ENCODE data around the gene KIRREL3.

The KIRREL3 gene

DNA sequence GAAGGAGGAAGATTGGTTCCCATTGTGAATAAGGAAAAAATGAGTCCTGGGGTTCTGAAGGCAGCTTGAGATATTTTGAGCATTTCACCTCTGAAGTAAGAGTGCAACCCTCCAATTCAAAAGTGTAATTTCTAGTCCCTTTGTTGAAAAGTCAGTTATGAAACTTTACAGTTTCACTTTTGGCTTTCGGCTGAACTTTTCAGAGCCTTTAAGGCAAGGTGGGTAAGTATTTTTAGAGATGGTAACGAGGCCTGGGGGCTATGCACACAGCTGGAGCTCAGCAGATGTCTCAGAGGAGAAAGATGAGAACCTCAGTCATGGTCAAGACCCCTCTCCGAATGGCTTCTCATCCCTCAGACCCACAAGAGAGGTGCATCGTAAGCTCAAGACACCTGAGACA lies 267.6 kb downstream of the KIRREL3 start:
- no peak for DNase-seq

DNA sequence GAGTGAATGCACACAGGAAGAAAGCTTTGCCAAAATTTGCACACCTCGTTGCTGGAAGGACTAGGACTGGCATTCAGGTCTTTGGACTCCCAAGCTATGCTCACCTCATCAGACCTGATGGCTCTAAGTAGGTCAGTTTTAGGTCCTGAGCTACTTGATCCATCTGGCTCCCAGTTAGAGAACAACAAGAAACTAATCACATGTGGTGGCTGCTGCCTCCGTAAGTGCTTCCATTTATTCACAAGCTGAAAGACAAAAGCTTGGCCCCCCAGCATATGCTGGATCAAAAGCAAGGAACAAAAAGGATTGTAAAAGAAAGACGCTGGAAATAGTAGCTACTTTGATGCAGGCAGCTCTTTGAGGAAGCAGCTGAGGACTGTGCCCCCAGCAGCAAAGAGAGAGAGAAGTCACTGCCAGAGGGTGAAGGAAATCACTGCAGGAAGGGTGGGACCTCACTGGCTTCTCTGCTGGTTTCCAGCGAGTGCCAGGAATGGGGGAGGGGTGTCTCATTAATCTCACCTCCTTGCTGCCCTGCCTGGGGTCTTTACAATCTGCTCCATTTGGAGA lies 268.9 kb downstream of the KIRREL3 start:
- DNase-seq, result no peak

GRCh38 chr11:126727381-126727780 lies 273.2 kb downstream of the KIRREL3 start:
- DNase-seq, result no peak

DNA sequence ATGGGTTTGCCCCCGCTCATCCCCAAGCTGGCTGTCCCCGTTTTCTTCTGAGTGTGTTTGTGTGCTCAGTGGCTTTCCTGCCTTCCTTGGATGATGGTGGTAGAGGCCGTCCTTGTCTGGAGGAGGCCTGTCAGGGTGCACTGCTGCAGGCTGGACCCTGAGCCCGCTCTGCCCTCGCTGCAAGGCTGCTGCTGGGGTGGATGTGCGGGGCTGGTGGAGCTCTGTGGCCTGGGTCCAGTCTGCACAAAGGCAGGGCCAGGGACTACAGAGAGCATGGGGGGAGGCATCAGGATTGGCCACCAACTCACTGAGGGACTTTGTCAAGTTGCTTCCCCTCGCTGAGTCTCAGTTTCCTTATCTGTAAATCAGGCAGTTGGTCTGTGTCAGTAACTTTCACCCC lies 275.0 kb downstream of the KIRREL3 start:
- no peak for DNase-seq

DNA sequence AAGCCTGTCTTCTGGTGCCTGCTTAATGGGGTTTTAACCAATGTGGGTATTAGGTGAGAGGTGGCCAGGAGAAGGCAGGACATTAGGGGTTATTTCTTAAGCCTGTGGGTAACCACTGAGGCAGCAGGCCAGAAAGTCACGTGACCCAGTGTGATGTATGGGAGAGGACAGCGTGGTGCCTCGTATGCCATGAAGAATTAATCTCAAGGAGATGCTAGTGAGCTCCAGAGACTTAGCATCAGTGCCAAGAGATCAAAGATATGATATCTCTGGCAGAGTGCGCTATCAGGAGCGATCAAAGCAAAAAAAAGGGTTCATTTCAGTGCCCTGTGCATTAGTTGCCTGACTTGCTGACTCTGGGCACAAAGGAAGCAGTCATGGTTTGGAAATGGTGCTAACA lies 275.5 kb downstream of the KIRREL3 start:
- DNase-seq, result no peak

DNA sequence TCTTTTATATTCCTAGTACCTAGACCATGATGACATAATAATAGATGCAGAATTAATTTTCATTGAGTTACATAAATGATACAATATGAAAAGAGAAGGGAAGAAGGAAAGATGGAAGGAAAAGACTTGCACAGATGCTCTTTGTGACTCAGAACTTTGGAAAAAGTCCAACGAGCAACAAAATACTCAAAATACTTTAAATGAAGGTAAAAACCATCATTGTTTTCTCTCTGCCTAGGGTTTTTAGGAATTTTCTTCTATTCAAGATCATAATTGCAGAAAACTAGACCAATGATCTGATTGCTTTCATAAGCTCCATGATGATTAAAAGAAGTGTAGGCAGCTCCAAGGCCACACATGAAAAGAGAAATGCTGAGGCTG lies 276.9 kb downstream of the KIRREL3 start:
- DNase-seq, result no peak

DNA sequence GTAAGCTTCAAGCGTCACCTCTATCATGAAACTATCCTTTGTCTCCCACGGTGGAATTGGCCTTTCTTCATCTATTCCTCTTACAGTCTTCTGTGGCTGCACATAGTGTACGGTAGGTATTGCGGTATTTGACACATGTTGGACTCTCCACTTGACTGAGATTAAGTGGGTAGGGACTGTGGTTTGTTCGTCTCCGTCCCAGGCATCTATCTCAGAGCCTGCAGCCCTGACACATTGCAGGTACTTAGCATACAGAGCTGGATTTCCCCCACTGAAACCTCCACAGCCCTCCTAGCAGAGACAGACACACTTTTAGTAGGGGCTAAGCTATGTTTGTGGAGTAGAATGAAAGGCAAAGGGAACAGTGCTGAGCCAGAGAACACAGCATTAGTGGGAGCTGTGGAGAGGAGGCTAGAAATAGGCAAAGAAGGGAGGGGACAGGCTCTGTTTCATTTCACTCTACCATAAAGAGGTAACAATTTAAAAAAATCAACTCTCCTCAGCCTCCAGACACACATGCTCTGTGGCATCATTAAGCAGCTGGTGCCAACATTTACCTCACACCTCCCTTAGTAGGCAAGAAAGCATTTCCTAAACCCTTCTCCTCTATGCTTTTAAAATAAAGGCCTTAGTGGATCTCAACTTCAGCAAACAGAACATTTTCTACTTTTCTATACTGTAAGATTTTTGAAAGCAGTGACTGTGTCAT lies 277.5 kb downstream of the KIRREL3 start:
- no peak for DNase-seq

DNA sequence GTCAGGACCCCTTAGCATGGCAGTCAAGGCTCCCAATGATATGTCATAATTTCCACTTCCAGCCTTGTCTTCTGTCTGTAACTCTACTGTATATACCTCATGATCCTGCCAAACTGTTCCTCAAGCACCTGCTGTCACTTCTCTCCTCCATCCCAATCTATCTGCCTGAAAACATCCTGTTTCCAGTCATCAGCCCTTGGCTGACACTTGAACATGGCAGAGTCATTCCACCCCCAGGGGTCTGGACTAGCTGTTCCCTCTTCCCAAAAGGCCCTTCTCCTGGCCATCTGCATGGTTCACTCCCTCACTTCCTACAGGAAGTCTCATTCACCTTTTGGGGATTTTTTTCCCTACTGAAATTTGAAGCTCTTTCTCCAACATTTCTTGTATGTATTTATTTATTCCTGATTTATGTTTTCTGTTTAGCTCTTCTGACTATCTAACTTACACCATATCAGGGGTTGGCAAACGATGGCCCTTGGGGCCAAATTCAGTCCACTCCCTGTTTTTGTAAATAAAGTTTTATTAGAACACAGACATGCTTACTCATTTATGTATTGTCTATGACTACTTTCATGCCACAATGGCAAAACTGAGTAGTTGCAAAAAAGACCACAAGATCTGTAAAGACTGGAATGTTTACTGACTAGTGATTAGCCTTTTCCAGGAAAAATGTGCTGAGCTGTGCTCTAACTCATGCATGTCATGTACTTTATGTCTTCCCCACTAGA lies 278.4 kb downstream of the KIRREL3 start:
- DNase-seq, result no peak

DNA sequence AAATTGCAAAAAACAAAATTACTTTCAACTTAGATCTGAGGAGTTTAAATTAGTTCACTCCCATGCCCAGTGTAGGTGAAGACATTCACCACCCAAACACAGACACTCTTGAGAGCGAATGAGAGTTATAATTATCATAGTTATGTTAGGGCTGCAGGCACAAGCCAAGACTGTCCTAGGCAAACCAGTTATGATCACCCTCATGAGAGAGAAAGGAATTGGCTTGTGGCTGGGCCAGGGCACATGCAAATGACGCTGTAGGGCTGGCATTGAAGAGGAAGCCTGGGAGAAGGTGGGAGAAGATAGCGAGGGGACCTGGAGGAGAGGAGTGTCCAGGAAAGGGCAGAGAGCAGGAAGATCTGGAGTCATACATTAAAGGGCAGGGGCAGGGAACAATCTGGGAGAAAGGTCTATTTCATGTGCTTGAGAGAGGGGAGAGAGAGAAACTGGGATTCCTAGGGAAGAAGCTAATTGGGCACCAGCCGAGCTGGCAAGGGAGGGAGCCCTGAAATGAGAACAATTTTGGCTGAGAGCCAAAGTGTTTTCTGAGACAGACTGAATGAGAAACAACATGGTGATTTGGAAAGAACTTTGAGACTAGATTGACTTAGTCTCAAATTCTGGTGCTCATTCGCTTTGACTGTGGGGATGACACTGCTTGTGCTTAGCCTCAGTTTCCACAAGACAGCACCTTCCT lies 279.9 kb downstream of the KIRREL3 start:
- no peak for DNase-seq

DNA sequence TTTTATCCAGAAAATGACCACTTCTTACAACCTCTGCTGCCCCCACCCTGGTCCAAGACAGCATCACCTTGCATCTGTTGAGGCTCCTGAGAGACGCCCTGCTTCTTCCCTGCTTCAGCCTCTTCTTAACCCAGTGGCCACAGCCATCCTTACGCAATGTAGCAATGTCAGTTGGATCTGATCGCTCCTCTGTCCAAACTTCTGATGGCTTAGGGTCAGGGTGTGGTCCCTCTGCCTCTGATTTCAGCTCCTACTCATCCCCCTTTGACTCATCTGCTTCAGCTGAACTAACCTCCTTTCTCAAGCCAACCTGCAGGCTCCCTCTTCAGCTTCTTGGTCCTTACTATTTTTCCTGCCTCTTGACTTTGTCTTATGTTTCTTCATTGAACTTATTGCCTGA lies 280.8 kb downstream of the KIRREL3 start:
- DNase-seq, result no peak

- DNase-seq, result no peak
These were observed 282.3 kb downstream of the KIRREL3 start for GRCh38 chr11:126718276-126718675.

- no peak for DNase-seq
These were observed 284.0 kb downstream of the KIRREL3 start for GRCh38 chr11:126716456-126717083.

DNA sequence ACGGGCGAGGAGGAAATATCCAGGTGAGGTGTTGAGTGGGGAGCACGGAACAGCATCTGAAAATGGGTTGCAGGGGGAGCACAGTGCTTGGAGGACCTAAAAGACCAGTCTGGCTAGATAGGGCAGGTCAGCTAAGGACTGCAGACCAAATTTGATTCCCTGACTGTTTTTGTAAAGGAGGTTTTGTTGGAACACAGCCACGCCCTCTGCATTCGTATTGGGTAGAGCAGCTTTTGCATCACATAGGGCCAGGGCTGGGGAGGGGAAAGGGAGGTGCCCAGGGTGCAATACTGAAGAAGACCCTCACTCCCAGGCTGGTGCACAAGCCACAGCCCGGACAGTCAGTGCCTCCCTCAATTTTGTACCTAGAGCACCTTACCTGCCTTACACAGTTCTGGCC lies 286.8 kb downstream of the KIRREL3 start:
- no peak for DNase-seq

GRCh38 chr11:126711977-126712625 lies 288.5 kb downstream of the KIRREL3 start:
- no peak for DNase-seq

- DNase-seq, result no peak
These were observed 289.7 kb downstream of the KIRREL3 start for GRCh38 chr11:126710804-126711399.

- DNase-seq, result no peak
These were observed 293.1 kb downstream of the KIRREL3 start for GRCh38 chr11:126707498-126707897.

- DNase-seq, result no peak
These were observed 296.5 kb downstream of the KIRREL3 start for GRCh38 chr11:126704096-126704495.

GRCh38 chr11:126703662-126704061 lies 296.9 kb downstream of the KIRREL3 start:
- no peak for DNase-seq

- DNase-seq, result no peak
These were observed 297.6 kb downstream of the KIRREL3 start for GRCh38 chr11:126702987-126703386.

DNA sequence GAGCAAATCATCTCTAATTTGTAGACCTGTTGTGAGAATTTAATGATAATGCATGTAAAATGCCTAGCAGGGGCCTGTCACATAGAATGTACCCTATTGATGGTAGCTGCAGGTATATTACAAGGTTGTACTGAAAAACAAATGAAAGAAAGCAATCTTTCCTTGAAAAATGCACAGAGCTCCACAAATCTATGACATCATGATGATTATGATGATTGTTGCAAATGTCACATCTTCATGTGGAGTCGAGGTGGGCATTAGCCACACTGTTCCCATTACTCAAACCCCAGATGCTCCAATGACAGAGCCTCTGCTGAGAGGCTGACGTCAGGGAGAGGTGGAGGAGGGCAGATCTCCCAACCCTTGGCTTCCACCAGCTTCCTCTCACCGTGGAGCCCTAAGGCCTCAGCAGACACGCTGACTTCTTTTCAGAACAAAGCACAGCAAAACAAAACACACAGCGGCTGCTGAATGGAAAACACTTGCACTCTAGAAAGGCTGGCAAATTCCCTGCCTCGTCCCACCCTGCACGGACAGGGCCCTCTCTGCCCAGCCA lies 298.3 kb downstream of the KIRREL3 start:
- no peak for DNase-seq

- DNase-seq, result no peak
These were observed 299.1 kb downstream of the KIRREL3 start for GRCh38 chr11:126701520-126701897.
